ENCODE data around the gene SETD9. TPM values are rescaled to one million over a fixed set of nuclear protein-coding genes. Genes with fewer than 3 reads are reported as not detected.

The SETD9 gene
- total and polyA plus RNA-seq, 2 of the 13 experiments (the other 11 are each of a cell fraction or from before 2014, with no cell fraction given): 4.8 to 17.8 TPM

DNA sequence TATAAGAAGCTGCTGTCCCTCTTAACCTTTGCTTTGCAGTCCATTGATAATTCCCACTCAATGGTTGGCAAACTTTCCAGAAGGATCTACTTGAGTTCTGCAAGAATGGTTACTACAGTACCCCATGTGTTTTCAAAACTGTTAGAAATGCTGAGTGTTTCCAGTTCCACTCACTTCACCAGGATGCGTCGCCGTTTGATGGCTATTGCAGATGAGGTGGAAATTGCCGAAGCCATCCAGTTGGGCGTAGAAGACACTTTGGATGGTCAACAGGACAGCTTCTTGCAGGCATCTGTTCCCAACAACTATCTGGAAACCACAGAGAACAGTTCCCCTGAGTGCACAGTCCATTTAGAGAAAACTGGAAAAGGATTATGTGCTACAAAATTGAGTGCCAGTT lies 27.8 kb upstream of the SETD9 start:
- DNase-seq (ENCODE audit: low spot score): no peak
- POLR2A ChIA-PET: no interaction called here

GRCh38 chr5:56893251-56893951 lies 16.0 kb upstream of the SETD9 start:
- no peaks in the 10 kb centered on the region for H4K20me1 ChIP-seq (ENCODE audit: insufficient read depth, low read length)
- in situ Hi-C loops (cut with HindIII; ENCODE audit: extremely low pct_ligation_motif_present, low pct_unique_long_range_greater_than_20kb): no loop called here
- no peaks in the 10 kb centered on the region for H3K27me3 ChIP-seq (ENCODE audit: control insufficient read depth in 1 of 2, insufficient read depth in 2 of 2, low read length in 2 of 2)
- H2AFZ ChIP-seq (ENCODE audit: low read length): no peak overlapping the region
- no peak for DNase-seq (ENCODE audit: low spot score)
- WGBS (ENCODE audit: low lambda C conversion rate): 94% methylated on average over 5 of the region's 5 CpGs
- FAIRE-seq: no peak
- no peak for ATAC-seq
- BruUV-seq (replicated peaks): no TSS peak
- no peak overlapping the region for H3K4me3 ChIP-seq (replicated peaks in 1 of 3; ENCODE audit: insufficient read depth in 1 of 3, low read depth in 2 of 3, low read length in 3 of 3)
- H3K9me3 ChIP-seq (ENCODE audit: low read length): no peaks in the 10 kb centered on the region
- no peak overlapping the region for H3K27ac ChIP-seq (ENCODE audit: extremely low read length, insufficient read depth, low read length)
- POLR2A ChIA-PET: no interaction called here
- H3K9ac ChIP-seq (ENCODE audit: insufficient read depth, low read depth, low read length): no peak overlapping the region
- H3K79me2 ChIP-seq (ENCODE audit: insufficient read depth, low read length): no peaks in the 10 kb centered on the region
- CTCF ChIA-PET (ENCODE audit: low intra/inter-chr PET ratio, low total read pairs): no interaction called here
- no peaks in the 10 kb centered on the region for H3K4me1 ChIP-seq (ENCODE audit: insufficient read depth, low read length)
- intact Hi-C loops (cut with micrococcal nuclease; ENCODE audit: unreplicated experiment): no loop called here
- no peak overlapping the region for H3K4me2 ChIP-seq (ENCODE audit: low read depth, low read length)
- H3K36me3 ChIP-seq (replicated peaks in 1 of 2; ENCODE audit: control insufficient read depth in 1 of 2, insufficient read depth in 2 of 2, low read length in 2 of 2): peaks cover 6 to 45% of the 10 kb centered on the region in 2 experiments
- TF ChIP-seq ZNF235 (CRISPR knock-in tag; IDR thresholded peaks at IDR 0.05; ENCODE audit: borderline replicate concordance) (no peak), ZNF687 (CRISPR knock-in tag; IDR thresholded peaks at IDR 0.05) (no peak), KMT2A (CRISPR knock-in tag; IDR thresholded peaks at IDR 0.05) (no peak), TBX2 (CRISPR knock-in tag; IDR thresholded peaks at IDR 0.05; ENCODE audit: borderline replicate concordance) (no peak), KLF11 (CRISPR knock-in tag; IDR thresholded peaks at IDR 0.05) (no peak), ATF1 (CRISPR knock-in tag; IDR thresholded peaks at IDR 0.05) (no peak), CREBL2 (CRISPR knock-in tag; IDR thresholded peaks at IDR 0.05; ENCODE audit: borderline replicate concordance) (no peak)

More for the DNA sequence above, 27.8 kb upstream of the SETD9 start:
- Histone ChIP-seq H3K9me3 (ENCODE audit: low read length) (no peaks in the 10 kb centered on the region), H4K20me1 (ENCODE audit: insufficient read depth, low read length) (no peaks in the 10 kb centered on the region; the same call in 1 of the 2 replicates), H3K4me1 (ENCODE audit: insufficient read depth, low read length) (no peaks in the 10 kb centered on the region), H3K27me3 (ENCODE audit: control insufficient read depth in 1 of 2, insufficient read depth in 2 of 2, low read length in 2 of 2) (no peaks in the 10 kb centered on the region), H3K27ac (ENCODE audit: extremely low read length, insufficient read depth, low read length) (no peak overlapping the region), H3K9ac (ENCODE audit: insufficient read depth, low read depth, low read length) (no peak overlapping the region), H3K79me2 (ENCODE audit: insufficient read depth, low read length) (no peaks in the 10 kb centered on the region), H3K4me3 (replicated peaks in 1 of 3; ENCODE audit: insufficient read depth in 1 of 3, low read depth in 2 of 3, low read length in 3 of 3) (no peak overlapping the region), H3K36me3 (replicated peaks in 1 of 2; ENCODE audit: control insufficient read depth in 1 of 2, insufficient read depth in 2 of 2, low read length in 2 of 2) (peaks cover 25 to 69% of the 10 kb centered on the region in 2 experiments), H3K4me2 (ENCODE audit: low read depth, low read length) (no peak overlapping the region), H2AFZ (ENCODE audit: low read length) (no peak overlapping the region)
- FAIRE-seq (no peak), ATAC-seq (no peak)
- intact Hi-C loops (cut with micrococcal nuclease; ENCODE audit: unreplicated experiment): no loop called here
- in situ Hi-C loops (cut with HindIII; ENCODE audit: extremely low pct_ligation_motif_present, low pct_unique_long_range_greater_than_20kb): no loop called here
- BruUV-seq (replicated peaks): no TSS peak
- CTCF ChIA-PET (ENCODE audit: low intra/inter-chr PET ratio, low total read pairs): no interaction called here
- TF ChIP-seq GMEB1 (CRISPR knock-in tag; IDR thresholded peaks at IDR 0.05; ENCODE audit: borderline replicate concordance) (no peak), STAG1 (CRISPR knock-in tag; IDR thresholded peaks at IDR 0.05) (no peak), ZNF607 (CRISPR knock-in tag; IDR thresholded peaks at IDR 0.05; ENCODE audit: borderline replicate concordance) (no peak), MAFG (CRISPR knock-in tag; IDR thresholded peaks at IDR 0.05) (no peak)
- WGBS (ENCODE audit: low lambda C conversion rate): 97% methylated on average over 5 of the region's 5 CpGs

Measured in HepG2 (cell line).